Left ventricle myocardium inferior (tissue), 1 donor: ENCODE measurements around the gene RAX. TPM values are rescaled to one million over a fixed set of nuclear protein-coding genes. Genes with fewer than 3 reads are reported as not detected.

ENCODE experiments used
- DNase-seq: peaks from one replicate; pipeline ENCODE4 v3.0.0-alpha.2; 2020
- H3K27ac ChIP-seq: fragments of 200-600 bp; replicated peaks from 2 replicates; pipeline ENCODE4 v1.8.0; 2021
- H3K27me3 ChIP-seq: fragments of 200-600 bp; 2 replicates; pipeline ENCODE4 v1.8.0; 2021; ENCODE audit warnings: low read depth
- H3K36me3 ChIP-seq: fragments of 200-600 bp; 2 replicates; pipeline ENCODE4 v1.8.0; 2021
- H3K4me1 ChIP-seq: fragments of 200-600 bp; 2 replicates; pipeline ENCODE4 v1.8.0; 2021
- H3K4me3 ChIP-seq: fragments of 200-600 bp; 2 replicates; pipeline ENCODE4 v1.8.0; 2021; ENCODE audit warnings: mild to moderate bottlenecking, moderate library complexity
- H3K9me3 ChIP-seq: fragments of 200-600 bp; replicated peaks from 2 replicates; pipeline ENCODE4 v1.8.0; 2021
- CTCF ChIP-seq: fragments of 200-600 bp; IDR thresholded peaks from 2 replicates; pipeline ENCODE4 v1.8.0; 2021; ENCODE audit warnings: antibody characterized with exemption, mild to moderate bottlenecking, borderline replicate concordance
- intact Hi-C: fragments of 100-400 bp; cut with micrococcal nuclease; formaldehyde crosslinking; loops from one replicate; pipeline ENCODE4 v1.11.0; 2022
- total RNA-seq: library from RNA; stranded (reverse); fragmentation: NEBNext Ultra II Directional; extraction: Animal tissue kit (Norgen Biotek cat#: 25700); gene quantifications from one replicate; pipeline ENCODE4 v1.2.1, GENCODE V29; 2021
- donor health status: DM: no; HTN: yes; CAD: no; lungs with severe emphysema.

Gene RAX
- total RNA-seq, 1 donor from 2014 or later: not detected

- Histone ChIP-seq H3K27ac (no peak overlapping the region), H3K4me1 (peaks cover 22% of the 10 kb centered on the region), H3K9me3 (no peaks in the 10 kb centered on the region), H3K4me3 (no peak overlapping the region), H3K36me3 (no peaks in the 10 kb centered on the region), H3K27me3 (no peaks in the 10 kb centered on the region)
- TF ChIP-seq CTCF: no peak
- intact Hi-C loops: no loop called here
- DNase-seq: no peak
These were observed 1.3 kb upstream of the RAX start for GRCh38 chr18:59274533-59274928.

DNA sequence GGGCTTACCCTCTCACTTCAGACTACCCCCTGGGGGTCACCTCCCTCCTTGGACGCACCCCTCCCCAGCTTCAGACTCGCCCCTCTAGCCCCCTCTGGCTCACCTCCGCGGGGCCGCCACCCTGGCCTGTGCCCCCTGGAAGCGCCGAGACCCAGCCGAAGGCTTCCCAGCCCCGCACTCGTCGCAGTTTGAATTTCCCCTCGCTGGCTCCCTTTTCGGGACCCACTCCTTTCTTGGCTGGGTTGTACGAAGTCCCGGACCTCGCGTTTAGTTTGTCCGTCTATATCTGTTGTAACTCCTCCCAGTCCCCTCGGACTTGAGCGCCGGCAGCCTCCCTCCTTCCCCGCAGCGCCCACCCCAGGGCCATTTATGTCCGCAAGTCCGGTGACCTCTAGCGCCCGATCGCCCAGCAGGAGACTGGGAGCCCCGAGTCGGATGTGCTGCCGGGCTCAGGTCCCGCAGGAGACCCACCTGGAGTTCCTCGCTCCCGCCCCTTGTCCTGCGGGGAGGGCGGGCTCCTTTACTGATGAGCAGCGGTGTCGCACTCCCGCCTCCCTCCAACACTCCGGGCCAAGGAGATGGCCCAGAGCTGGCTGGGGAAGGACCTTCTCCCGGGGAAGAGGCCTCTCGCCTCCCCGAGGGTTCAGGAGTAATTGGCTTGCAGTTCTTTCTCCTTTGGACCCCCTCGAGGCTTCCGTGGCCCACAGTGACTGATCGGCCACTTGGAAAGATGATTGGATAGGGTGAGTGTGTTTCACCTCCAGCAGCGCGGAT lies 692 bp upstream of the RAX start:
- H3K27me3 ChIP-seq: no peaks in the 10 kb centered on the region
- no peak for TF ChIP-seq CTCF
- H3K27ac ChIP-seq: no peak overlapping the region
- H3K36me3 ChIP-seq: no peaks in the 10 kb centered on the region
- DNase-seq: no peak
- H3K4me1 ChIP-seq: peaks cover 23% of the 10 kb centered on the region
- peak overlapping the region; percentile 54 for H3K4me3 ChIP-seq
- H3K9me3 ChIP-seq: no peaks in the 10 kb centered on the region
- intact Hi-C loops: no loop called here

GRCh38 chr18:59272221-59272888 lies 899 bp downstream of the RAX start:
- peak overlapping the region; percentile 54 for H3K4me3 ChIP-seq
- TF ChIP-seq CTCF: no peak
- no peaks in the 10 kb centered on the region for H3K9me3 ChIP-seq
- peaks cover 39% of the 10 kb centered on the region for H3K4me1 ChIP-seq
- H3K36me3 ChIP-seq: no peaks in the 10 kb centered on the region
- H3K27ac ChIP-seq: no peak overlapping the region
- DNase-seq: no peak
- no peaks in the 10 kb centered on the region for H3K27me3 ChIP-seq
- intact Hi-C loops: no loop called here

DNA sequence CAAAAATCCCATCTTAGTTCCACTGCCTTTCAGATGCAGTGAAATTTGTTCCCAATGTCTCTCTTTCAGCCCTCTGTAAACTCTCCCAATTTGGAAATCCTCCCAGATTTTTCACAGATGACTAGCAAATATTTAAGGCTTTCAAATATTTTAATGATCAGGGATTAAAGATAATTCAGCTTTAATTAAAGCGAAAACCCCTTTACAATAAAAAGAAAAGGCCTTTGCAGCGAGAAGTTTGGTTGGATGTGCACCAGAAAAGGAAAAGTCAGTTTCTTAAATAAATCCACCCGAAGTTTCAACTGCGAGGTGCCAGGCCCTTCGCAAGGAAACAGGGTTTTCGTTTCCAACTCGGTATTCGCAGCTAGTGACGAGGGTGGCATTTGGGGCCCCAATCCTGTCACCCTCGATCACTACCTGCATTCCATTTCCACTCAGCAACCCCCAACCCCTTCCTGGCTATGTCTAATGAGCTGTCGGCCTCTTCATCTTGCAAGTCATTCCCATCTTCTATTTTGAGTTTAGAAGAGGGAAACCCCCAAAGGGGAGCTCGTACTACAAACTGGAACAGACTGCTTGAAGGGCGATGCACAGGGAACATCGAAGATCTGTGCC lies 1.5 kb downstream of the RAX start:
- intact Hi-C loops: no loop called here
- Histone ChIP-seq H3K4me3 (peak overlapping the region; percentile 54), H3K4me1 (peaks cover 40% of the 10 kb centered on the region), H3K27me3 (no peaks in the 10 kb centered on the region), H3K9me3 (no peaks in the 10 kb centered on the region), H3K27ac (no peak overlapping the region), H3K36me3 (no peaks in the 10 kb centered on the region)
- no peak for DNase-seq
- TF ChIP-seq CTCF: no peak

GRCh38 chr18:59270689-59271257 lies 2.5 kb downstream of the RAX start:
- TF ChIP-seq CTCF: no peak
- H3K4me3 ChIP-seq: no peak overlapping the region
- peaks cover 40% of the 10 kb centered on the region for H3K4me1 ChIP-seq
- no peaks in the 10 kb centered on the region for H3K36me3 ChIP-seq
- H3K27ac ChIP-seq: no peak overlapping the region
- no peaks in the 10 kb centered on the region for H3K9me3 ChIP-seq
- no peak for DNase-seq
- intact Hi-C loops: no loop called here
- H3K27me3 ChIP-seq: no peaks in the 10 kb centered on the region
